Head of caudate nucleus (tissue), 42 donors: ENCODE results near the gene SUSD4.

Experiments
- DNase-seq, 42 donors: peaks; one replicate each; pipeline versions ENCODE4 v3.0.0 to v3.0.0-alpha.2; 2020 to 2021; ENCODE audit warnings: mixed read lengths in 7 of 42
- intact Hi-C: fragments of 100-400 bp; cut with DNase I; formaldehyde crosslinking; loops from one replicate; pipeline ENCODE4 v1.15.0; 2022

SUSD4 gene

GRCh38 chr1:223244366-223245103 is 119.4 kb downstream of the SUSD4 start:
- intact Hi-C loops, result no loop called here
- DNase-seq, result peak in 2 of 42 donors; percentile 22 to 26

- intact Hi-C loops, result no loop called here
- DNase-seq, result peak in 2 of 42 donors; percentile 8 to 14
These were observed 120.4 kb downstream of the SUSD4 start for GRCh38 chr1:223243441-223244050.

- peak in 2 of 42 donors; percentile 6 to 22 for DNase-seq
- intact Hi-C loops, result no loop called here
These were observed 121.0 kb downstream of the SUSD4 start for GRCh38 chr1:223242971-223243370.

- intact Hi-C loops, result no loop called here
- DNase-seq, result peak in 1 of 42 donors; percentile 6
These were observed 121.5 kb downstream of the SUSD4 start for GRCh38 chr1:223242382-223242955.

- intact Hi-C loops, result no loop called here
- no peak for DNase-seq
These were observed 123.9 kb downstream of the SUSD4 start for GRCh38 chr1:223240122-223240521.

GRCh38 chr1:223235091-223235490 is 128.9 kb downstream of the SUSD4 start:
- intact Hi-C loops, result no loop called here
- peak in 38 of 42 donors; percentile 13 to 74 (median 43) for DNase-seq

GRCh38 chr1:223234534-223234933 is 129.4 kb downstream of the SUSD4 start:
- intact Hi-C loops, result no loop called here
- DNase-seq, result peak in 1 of 42 donors; percentile 3

GRCh38 chr1:223234170-223234514 is 129.8 kb downstream of the SUSD4 start:
- intact Hi-C loops, result no loop called here
- peak in 3 of 42 donors; percentile 6 to 19 (median 17) for DNase-seq

- DNase-seq, result peak in 30 of 42 donors; percentile 8 to 88 (median 48)
- intact Hi-C loops, result no loop called here
These were observed 130.4 kb downstream of the SUSD4 start for GRCh38 chr1:223233410-223234169.

GRCh38 chr1:223233019-223233409 is 131.0 kb downstream of the SUSD4 start:
- intact Hi-C loops, result no loop called here

GRCh38 chr1:223231581-223231980 is 132.4 kb downstream of the SUSD4 start:
- intact Hi-C loops, result no loop called here

More at GRCh38 chr1:223233019-223233409, 131.0 kb downstream of the SUSD4 start:
- DNase-seq, result peak in 2 of 42 donors; percentile 5 to 13

GRCh38 chr1:223231011-223231572 is 132.9 kb downstream of the SUSD4 start:
- peak in 5 of 42 donors; percentile 10 to 22 (median 17) for DNase-seq
- intact Hi-C loops, result no loop called here

More at GRCh38 chr1:223231581-223231980, 132.4 kb downstream of the SUSD4 start:
- peak in 3 of 42 donors; percentile 2 to 14 (median 11) for DNase-seq

GRCh38 chr1:223230161-223230881 is 133.7 kb downstream of the SUSD4 start:
- peak in 4 of 42 donors; percentile 7 to 32 (median 23) for DNase-seq
- intact Hi-C loops, result no loop called here

- intact Hi-C loops, result no loop called here
These were observed 134.2 kb downstream of the SUSD4 start for GRCh38 chr1:223229756-223230155.

GRCh38 chr1:223228931-223229528 is 134.9 kb downstream of the SUSD4 start:
- DNase-seq, result peak in 4 of 42 donors; percentile 3 to 19 (median 15)
- intact Hi-C loops, result no loop called here

More at GRCh38 chr1:223229756-223230155, 134.2 kb downstream of the SUSD4 start:
- DNase-seq, result peak in 2 of 42 donors; percentile 9 to 22

- intact Hi-C loops, result no loop called here
- peak in 3 of 42 donors; percentile 6 to 22 (median 15) for DNase-seq
These were observed 135.8 kb downstream of the SUSD4 start for GRCh38 chr1:223228201-223228600.

GRCh38 chr1:223227486-223228196 is 136.3 kb downstream of the SUSD4 start:
- intact Hi-C loops, result no loop called here
- DNase-seq, result peak in 3 of 42 donors; percentile 14 to 31 (median 23)
